ENCODE measurements around the gene CD72.

The CD72 gene

DNA sequence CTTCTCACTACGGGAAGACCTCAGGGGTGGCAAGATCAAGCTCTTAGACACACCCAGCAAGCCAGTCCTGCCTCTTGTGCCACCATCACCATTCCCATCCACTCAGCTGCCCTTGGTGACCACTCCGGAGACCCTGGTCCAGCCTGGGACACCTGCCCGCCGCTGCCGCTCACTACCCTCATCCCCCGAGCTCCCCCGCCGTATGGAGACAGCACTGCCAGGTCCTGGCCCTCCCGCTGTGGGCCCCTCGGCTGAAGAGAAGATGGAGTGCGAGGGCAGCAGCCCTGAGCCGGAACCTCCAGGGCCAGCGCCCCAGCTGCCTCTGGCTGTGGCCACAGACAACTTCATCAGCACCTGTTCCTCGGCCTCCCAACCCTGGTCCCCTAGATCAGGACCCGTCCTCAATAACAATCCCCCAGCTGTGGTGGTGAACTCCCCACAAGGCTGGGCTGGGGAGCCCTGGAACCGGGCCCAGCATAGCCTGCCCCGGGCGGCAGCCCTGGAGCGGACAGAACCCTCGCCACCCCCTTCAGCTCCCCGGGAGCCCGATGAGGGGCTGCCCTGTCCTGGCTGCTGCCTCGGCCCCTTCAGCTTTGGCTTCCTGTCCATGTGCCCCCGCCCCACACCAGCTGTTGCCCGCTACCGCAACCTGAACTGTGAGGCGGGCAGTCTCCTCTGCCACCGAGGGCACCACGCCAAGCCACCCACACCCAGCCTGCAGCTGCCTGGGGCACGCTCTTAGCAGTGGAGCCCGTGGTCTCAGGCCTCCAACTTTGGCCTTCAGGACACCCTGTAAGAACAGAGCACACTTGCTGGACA, 9.0 kb downstream of the CD72 start:
- TF ChIP-seq ZFX (IDR thresholded peaks at IDR 0.05): no peak
- TF ChIP-seq CTCF (conservative IDR thresholded peaks at IDR 0.05): no peak
- H3K27ac ChIP-seq: no peak overlapping the region

DNA sequence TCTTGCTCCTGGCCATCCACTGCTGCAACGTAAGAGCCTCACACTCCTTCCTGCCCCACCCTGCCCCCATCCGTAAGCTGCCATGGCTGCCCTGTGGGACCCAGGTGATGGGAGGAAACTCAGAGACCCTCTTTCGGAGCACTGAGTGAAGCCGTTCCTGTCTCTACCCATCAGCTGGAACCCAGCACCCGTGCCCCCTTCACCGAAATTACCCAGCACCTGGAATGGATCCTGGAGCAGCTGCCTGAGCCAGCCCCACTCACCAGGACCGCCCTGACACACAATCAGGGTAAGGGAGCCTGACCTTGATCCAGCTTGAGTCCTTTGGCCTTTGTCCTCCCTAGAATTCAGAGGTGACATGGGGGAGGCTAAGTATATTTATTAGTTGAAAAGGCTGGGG, 10.0 kb downstream of the CD72 start:
- TF ChIP-seq CTCF (conservative IDR thresholded peaks at IDR 0.05) (no peak), ZFX (IDR thresholded peaks at IDR 0.05) (no peak)
- no peak overlapping the region for H3K27ac ChIP-seq

GRCh38 chr9:35606726-35607125, 11.5 kb downstream of the CD72 start:
- TF ChIP-seq ZFX (IDR thresholded peaks at IDR 0.05) (no peak), CTCF (conservative IDR thresholded peaks at IDR 0.05) (no peak)
- H3K27ac ChIP-seq: no peak overlapping the region

- TF ChIP-seq CTCF (conservative IDR thresholded peaks at IDR 0.05): no peak
- TF ChIP-seq ZFX (IDR thresholded peaks at IDR 0.05): no peak
- peak overlapping the region; percentile 85 for H3K27ac ChIP-seq
These were observed 12.1 kb downstream of the CD72 start for GRCh38 chr9:35606138-35606504.

DNA sequence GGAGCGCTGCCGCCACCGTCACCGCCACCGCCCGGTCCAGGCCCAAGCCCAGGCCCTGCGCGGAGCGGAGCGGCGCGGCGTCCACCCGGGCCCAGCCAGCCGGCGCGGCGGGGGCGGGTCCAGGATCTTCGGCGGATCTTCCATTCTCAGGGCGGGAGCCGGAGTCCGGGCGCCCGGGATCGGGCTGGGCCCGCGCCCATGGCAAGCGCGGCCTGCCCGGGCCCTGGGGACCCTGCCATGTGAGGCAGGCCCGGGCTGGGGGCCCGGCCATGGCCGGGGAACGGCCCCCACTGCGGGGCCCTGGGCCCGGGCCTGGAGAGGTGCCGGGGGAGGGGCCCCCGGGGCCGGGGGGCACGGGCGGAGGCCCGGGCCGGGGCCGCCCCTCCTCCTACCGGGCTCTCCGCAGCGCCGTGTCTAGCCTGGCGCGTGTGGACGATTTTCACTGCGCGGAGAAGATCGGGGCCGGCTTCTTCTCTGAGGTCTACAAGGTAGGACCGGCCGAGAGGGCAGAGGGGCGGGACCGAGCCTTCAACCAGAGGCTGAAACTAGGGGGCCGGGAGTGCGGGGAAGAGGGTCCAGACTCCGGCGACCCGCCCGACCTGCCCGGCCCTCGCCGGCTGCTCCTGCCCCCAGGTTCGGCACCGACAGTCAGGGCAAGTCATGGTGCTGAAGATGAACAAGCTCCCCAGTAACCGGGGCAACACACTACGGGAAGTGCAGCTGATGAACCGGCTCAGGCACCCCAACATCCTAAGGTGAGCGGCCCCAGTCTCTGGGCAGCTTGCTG, 12.7 kb downstream of the CD72 start:
- peak; percentile 96 for TF ChIP-seq ZFX (IDR thresholded peaks at IDR 0.05)
- TF ChIP-seq CTCF (conservative IDR thresholded peaks at IDR 0.05): no peak
- H3K27ac ChIP-seq: peak overlapping the region; percentile 85

- TF ChIP-seq ZFX (IDR thresholded peaks at IDR 0.05) (no peak), CTCF (conservative IDR thresholded peaks at IDR 0.05) (no peak)
- H3K27ac ChIP-seq: peak within 1 kb of the TSS; percentile 85
These were observed 13.4 kb downstream of the CD72 start, which contains the start of gene TESK1 for GRCh38 chr9:35604578-35605350. TESK1 (plus strand) TSS chr9:35605262; CDS start chr9:35605620, 358 bp downstream.
